ENCODE measurements around the gene DDI1.

DNA sequence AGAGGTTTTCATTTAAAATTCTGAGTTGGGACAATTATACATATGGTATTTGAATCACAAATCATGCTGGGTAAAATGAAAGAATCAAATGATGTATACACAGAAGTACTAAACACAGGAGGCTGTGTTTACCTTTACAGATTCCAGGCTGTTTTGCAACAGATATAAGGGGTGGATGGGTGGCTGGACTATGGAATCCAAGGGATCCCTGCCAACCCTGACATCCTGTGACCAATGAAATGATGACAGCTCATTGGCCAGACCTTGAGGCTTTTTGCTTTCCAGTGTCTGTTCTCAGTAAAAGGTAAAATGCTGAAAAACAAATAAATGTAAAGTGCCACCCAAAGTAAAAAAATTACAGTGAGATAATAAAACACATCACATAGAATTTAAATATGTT, 3.3 kb upstream of the DDI1 start:
- TF ChIP-seq, protein P1, sequence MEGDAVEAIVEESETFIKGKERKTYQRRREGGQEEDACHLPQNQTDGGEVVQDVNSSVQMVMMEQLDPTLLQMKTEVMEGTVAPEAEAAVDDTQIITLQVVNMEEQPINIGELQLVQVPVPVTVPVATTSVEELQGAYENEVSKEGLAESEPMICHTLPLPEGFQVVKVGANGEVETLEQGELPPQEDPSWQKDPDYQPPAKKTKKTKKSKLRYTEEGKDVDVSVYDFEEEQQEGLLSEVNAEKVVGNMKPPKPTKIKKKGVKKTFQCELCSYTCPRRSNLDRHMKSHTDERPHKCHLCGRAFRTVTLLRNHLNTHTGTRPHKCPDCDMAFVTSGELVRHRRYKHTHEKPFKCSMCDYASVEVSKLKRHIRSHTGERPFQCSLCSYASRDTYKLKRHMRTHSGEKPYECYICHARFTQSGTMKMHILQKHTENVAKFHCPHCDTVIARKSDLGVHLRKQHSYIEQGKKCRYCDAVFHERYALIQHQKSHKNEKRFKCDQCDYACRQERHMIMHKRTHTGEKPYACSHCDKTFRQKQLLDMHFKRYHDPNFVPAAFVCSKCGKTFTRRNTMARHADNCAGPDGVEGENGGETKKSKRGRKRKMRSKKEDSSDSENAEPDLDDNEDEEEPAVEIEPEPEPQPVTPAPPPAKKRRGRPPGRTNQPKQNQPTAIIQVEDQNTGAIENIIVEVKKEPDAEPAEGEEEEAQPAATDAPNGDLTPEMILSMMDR (conservative IDR thresholded peaks at IDR 0.05; ENCODE audit: low read depth, low read length) = no peak
- TF ChIP-seq MXI1 (IDR thresholded peaks at IDR 0.05; ENCODE audit: borderline replicate concordance, low read depth, low read length) (no peak), POLR2A (IDR thresholded peaks at IDR 0.05; ENCODE audit: low read depth, low read length) (no peak), CHD1 (IDR thresholded peaks at IDR 0.05; ENCODE audit: low read depth, low read length) (no peak), RFX5 (IDR thresholded peaks at IDR 0.05; ENCODE audit: low read depth, low read length) (no peak), RCOR1 (IDR thresholded peaks at IDR 0.05; ENCODE audit: insufficient replicate concordance, low read length) (no peak), FOS (IDR thresholded peaks at IDR 0.05; ENCODE audit: low read depth, low read length) (no peak), MAZ (IDR thresholded peaks at IDR 0.05; ENCODE audit: borderline replicate concordance, low read depth, low read length) (no peak), MAFK (IDR thresholded peaks at IDR 0.05; ENCODE audit: low read depth, low read length) (no peak), CEBPB (IDR thresholded peaks at IDR 0.05; ENCODE audit: low read depth, low read length) (peak; percentile 97), RAD21 (IDR thresholded peaks at IDR 0.05; ENCODE audit: low read length) (no peak), BHLHE40 (IDR thresholded peaks at IDR 0.05; ENCODE audit: low read depth, low read length) (no peak)
- TF ChIP-seq, protein P2, sequence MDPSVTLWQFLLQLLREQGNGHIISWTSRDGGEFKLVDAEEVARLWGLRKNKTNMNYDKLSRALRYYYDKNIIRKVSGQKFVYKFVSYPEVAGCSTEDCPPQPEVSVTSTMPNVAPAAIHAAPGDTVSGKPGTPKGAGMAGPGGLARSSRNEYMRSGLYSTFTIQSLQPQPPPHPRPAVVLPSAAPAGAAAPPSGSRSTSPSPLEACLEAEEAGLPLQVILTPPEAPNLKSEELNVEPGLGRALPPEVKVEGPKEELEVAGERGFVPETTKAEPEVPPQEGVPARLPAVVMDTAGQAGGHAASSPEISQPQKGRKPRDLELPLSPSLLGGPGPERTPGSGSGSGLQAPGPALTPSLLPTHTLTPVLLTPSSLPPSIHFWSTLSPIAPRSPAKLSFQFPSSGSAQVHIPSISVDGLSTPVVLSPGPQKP (IDR thresholded peaks at IDR 0.05; ENCODE audit: borderline replicate concordance, low read depth, low read length) = no peak
- TF ChIP-seq, protein P3, sequence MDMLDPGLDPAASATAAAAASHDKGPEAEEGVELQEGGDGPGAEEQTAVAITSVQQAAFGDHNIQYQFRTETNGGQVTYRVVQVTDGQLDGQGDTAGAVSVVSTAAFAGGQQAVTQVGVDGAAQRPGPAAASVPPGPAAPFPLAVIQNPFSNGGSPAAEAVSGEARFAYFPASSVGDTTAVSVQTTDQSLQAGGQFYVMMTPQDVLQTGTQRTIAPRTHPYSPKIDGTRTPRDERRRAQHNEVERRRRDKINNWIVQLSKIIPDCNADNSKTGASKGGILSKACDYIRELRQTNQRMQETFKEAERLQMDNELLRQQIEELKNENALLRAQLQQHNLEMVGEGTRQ (IDR thresholded peaks at IDR 0.05; ENCODE audit: low read depth, low read length) = no peak

All from IMR-90 (cell line).